ENCODE data around the gene FCHO1.

FCHO1 gene

DNA sequence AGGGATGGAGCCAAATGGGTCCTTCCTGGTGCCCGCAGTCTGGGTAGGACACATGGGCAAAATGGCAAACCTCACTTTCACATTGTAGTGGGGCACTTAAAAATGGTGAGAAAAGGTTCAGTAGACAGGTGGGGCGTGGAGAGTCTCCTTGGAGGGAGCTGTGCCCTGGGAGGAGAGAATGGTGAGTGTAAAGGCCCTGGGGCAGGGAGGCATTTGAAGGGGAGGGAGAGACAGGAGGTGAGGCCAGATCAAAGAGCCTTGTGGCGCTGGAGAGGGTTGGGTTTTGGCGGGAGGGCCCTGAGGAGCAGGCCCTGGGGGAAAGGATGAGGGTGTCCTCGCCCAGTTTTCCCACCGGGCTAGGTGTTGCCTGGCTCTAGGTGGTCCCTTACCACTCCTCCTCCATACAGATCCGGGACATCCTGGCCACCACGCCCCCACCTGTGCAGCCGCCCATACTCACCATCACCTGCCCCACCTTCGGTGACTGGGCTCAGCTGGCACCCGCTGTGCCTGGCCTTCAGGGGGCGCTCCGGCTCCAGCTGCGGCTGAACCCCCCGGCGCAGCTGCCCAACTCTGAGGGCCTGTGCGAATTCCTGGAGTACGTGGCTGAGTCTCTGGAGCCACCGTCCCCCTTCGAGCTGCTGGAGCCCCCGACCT, 25.7 kb upstream of the FCHO1 start:
- ATAC-seq = peak; percentile 33
- Mint-ChIP-seq H3K4me1 (peaks cover 26% of the 10 kb centered on the region), H3K27me3 (no peaks in the 10 kb centered on the region), H3K9me3 (no peaks in the 10 kb centered on the region), H3K27ac (no peak overlapping the region), H3K4me3 (no peak overlapping the region)
- DNase-seq = no peak

DNA sequence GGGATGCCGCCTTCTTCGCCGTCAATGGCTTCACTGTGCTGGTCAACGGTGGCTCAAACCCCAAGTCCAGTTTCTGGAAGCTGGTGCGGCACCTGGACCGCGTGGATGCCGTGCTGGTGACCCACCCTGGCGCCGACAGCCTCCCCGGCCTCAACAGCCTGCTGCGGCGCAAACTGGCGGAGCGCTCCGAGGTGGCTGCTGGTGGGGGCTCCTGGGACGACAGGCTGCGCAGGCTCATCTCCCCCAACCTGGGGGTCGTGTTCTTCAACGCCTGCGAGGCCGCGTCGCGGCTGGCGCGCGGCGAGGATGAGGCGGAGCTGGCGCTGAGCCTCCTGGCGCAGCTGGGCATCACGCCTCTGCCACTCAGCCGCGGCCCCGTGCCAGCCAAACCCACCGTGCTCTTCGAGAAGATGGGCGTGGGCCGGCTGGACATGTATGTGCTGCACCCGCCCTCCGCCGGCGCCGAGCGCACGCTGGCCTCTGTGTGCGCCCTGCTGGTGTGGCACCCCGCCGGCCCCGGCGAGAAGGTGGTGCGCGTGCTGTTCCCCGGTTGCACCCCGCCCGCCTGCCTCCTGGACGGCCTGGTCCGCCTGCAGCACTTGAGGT, 25.0 kb upstream of the FCHO1 start:
- peak; percentile 21 for ATAC-seq
- H3K27ac Mint-ChIP-seq = no peak overlapping the region
- H3K4me3 Mint-ChIP-seq = no peak overlapping the region
- no peaks in the 10 kb centered on the region for H3K27me3 Mint-ChIP-seq
- DNase-seq = no peak
- H3K4me1 Mint-ChIP-seq = peaks cover 24% of the 10 kb centered on the region
- no peaks in the 10 kb centered on the region for H3K9me3 Mint-ChIP-seq

GRCh38 chr19:17726964-17727773, 24.1 kb upstream of the FCHO1 start:
- H3K27ac Mint-ChIP-seq = no peak overlapping the region
- no peaks in the 10 kb centered on the region for H3K9me3 Mint-ChIP-seq
- ATAC-seq = peak; percentile 35

DNA sequence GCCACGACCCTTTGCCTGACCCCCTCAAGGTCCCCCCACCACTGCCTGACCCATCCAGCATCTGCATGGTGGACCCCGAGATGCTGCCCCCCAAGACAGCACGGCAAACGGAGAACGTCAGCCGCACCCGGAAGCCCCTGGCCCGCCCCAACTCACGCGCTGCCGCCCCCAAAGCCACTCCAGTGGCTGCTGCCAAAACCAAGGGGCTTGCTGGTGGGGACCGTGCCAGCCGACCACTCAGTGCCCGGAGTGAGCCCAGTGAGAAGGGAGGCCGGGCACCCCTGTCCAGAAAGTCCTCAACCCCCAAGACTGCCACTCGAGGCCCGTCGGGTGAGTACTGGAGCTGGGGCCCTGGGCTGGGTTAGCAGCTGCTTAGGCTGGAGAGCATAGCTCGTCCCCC, 23.4 kb upstream of the FCHO1 start:
- Mint-ChIP-seq H3K4me1 (peaks cover 17% of the 10 kb centered on the region), H3K9me3 (no peaks in the 10 kb centered on the region), H3K27me3 (no peaks in the 10 kb centered on the region), H3K4me3 (no peak overlapping the region), H3K27ac (no peak overlapping the region)
- DNase-seq (no peak), ATAC-seq (peak; percentile 28)

More at GRCh38 chr19:17726964-17727773, 24.1 kb upstream of the FCHO1 start:
- DNase-seq = no peak
- H3K4me3 Mint-ChIP-seq = no peak overlapping the region
- H3K27me3 Mint-ChIP-seq = no peaks in the 10 kb centered on the region
- peaks cover 18% of the 10 kb centered on the region for H3K4me1 Mint-ChIP-seq

GRCh38 chr19:17733127-17733526, 18.1 kb upstream of the FCHO1 start:
- H3K4me1 Mint-ChIP-seq = peaks cover 17% of the 10 kb centered on the region
- ATAC-seq = no peak
- no peak overlapping the region for H3K4me3 Mint-ChIP-seq
- H3K9me3 Mint-ChIP-seq = no peaks in the 10 kb centered on the region
- DNase-seq = no peak
- H3K27me3 Mint-ChIP-seq = no peaks in the 10 kb centered on the region
- no peak overlapping the region for H3K27ac Mint-ChIP-seq

GRCh38 chr19:17734146-17734545, 17.1 kb upstream of the FCHO1 start:
- ATAC-seq (no peak), DNase-seq (no peak)
- H3K4me1 Mint-ChIP-seq = peaks cover 19% of the 10 kb centered on the region
- H3K27me3 Mint-ChIP-seq = no peaks in the 10 kb centered on the region
- no peaks in the 10 kb centered on the region for H3K9me3 Mint-ChIP-seq
- no peak overlapping the region for H3K27ac Mint-ChIP-seq
- H3K4me3 Mint-ChIP-seq = no peak overlapping the region

- no peak overlapping the region for H3K27ac Mint-ChIP-seq
- no peaks in the 10 kb centered on the region for H3K27me3 Mint-ChIP-seq
- no peak for DNase-seq
- no peak for ATAC-seq
- H3K4me1 Mint-ChIP-seq = peaks cover 20% of the 10 kb centered on the region
- no peak overlapping the region for H3K4me3 Mint-ChIP-seq
- no peaks in the 10 kb centered on the region for H3K9me3 Mint-ChIP-seq
Observed at GRCh38 chr19:17735410-17735809, 15.9 kb upstream of the FCHO1 start.

DNA sequence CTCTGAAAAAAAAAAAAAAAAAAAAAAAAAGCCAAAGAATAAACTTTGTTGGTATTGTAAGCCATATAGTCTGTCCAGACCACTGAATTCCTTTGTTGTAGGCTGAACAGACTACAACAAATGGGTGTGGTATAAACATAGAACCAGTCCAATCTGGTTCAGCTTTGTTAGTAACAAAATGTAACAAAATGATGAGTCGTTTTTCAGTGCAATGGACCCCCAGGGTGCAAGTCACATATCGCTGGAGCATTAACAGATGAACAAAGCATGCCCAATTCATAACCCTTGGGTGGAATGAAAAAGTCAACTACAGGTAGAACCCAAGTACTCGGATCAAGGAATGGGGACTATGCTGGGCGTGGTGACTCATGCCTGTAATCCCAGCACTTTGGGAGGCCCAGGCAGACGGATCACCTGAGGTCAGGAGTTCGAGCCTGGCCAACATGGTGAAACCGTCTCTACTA, 13.6 kb upstream of the FCHO1 start:
- H3K4me3 Mint-ChIP-seq = no peak overlapping the region
- no peak for ATAC-seq
- peaks cover 12% of the 10 kb centered on the region for H3K4me1 Mint-ChIP-seq
- no peak overlapping the region for H3K27ac Mint-ChIP-seq
- no peaks in the 10 kb centered on the region for H3K9me3 Mint-ChIP-seq
- no peaks in the 10 kb centered on the region for H3K27me3 Mint-ChIP-seq
- no peak for DNase-seq

DNA sequence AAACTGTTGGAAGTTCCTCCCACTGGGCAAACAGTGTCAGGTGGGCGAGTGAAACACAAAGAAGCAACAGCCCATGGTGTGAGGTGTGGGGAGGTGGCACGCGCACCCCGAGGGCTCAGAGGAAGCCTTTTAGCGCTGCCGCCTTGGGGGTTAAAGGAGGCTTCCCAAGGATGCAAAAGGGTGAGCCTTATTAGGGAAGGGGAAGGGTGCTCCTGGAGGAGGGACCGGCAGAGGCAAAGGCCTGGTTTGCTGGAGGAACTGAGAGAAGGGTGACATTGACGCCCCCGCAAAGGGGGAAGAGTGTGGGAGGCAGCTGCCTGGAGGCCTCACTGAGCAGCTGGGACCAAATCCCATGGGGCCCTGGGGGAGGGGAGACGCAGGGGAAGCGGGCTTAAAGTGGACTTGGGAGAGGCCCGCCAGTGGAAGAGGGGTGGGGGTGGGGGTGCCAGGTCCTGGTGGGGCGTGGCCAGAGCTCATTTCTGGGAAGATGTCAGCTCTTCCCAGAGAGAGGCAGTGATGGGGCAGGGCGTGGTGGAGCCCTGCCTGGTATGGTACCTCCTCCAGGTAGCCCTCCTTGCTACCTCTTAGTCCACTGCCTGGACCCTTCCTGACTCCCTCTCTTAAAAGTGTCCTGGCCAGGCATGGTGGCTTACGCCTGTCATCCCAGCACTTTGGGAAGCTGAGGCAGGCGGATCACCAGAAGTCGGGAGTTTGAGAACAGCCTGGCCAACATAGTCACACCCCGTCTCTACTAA, 12.0 kb upstream of the FCHO1 start:
- H3K4me1 Mint-ChIP-seq = peaks cover 17% of the 10 kb centered on the region
- ATAC-seq (no peak), DNase-seq (no peak)
- peak overlapping the region in 1 of 2 donors; percentile 72 for H3K27ac Mint-ChIP-seq
- H3K9me3 Mint-ChIP-seq = no peaks in the 10 kb centered on the region
- H3K27me3 Mint-ChIP-seq = no peaks in the 10 kb centered on the region
- no peak overlapping the region for H3K4me3 Mint-ChIP-seq

DNA sequence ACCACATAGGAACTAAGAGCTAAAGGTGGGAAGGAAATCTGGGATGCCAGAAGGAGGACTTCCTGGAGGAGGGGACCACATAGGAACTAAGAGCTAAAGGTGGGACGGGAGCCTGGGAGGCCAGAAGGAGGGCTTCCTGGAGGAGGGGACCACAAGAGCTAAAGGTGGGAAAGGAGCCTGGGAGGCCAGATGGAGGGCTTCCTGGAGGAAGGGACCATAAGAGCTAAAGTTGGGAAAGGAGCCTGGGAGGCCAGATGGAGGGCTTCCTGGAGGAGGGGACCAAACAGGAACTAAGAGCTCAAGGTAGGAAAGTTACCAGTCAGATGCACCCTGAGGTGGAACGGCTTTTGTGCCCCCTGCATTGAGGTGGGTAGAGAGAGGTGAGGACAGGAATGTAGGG, 9.8 kb upstream of the FCHO1 start:
- ATAC-seq (no peak), DNase-seq (no peak)
- Mint-ChIP-seq H3K27me3 (no peaks in the 10 kb centered on the region), H3K4me3 (no peak overlapping the region), H3K9me3 (no peaks in the 10 kb centered on the region), H3K27ac (peak overlapping the region; percentile 2 to 83), H3K4me1 (peaks cover 19% of the 10 kb centered on the region)

DNA sequence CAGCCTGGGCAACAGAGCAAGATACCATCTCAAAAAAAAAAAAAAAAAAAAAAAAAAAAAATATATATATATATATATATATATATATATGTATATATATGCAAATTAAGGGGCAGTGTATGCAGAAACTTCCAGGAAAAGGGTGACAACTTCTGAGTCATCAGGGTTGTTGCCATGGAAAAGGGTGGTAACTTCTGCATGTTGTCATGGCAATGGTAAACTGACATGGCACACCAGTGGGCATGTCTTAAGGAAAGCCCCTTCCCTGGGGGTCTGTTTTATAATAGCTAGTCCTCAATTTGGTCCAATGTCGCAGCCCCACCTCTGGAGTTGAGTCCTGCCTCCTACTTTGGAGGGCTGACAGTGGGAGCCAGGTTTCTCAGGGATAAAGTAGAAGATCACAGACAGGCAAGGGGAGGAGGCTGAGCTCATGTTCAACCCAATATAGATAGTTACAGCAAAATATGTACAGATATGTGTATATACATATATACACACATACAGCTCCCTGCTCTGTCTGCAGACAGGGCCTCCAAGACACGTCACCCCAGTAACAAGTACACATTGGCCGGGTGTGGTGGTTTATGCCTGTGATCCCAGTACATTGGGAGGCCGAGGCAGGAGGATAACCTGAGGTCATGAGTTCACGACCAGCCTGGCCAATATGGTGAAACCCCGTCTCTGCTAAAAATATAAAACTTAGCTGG, 7.2 kb upstream of the FCHO1 start:
- H3K27me3 Mint-ChIP-seq = no peaks in the 10 kb centered on the region
- ATAC-seq (no peak), DNase-seq (peak in 1 of 2 donors; percentile 39)
- peak overlapping the region; percentile 4 to 87 for H3K27ac Mint-ChIP-seq
- H3K9me3 Mint-ChIP-seq = no peaks in the 10 kb centered on the region
- H3K4me3 Mint-ChIP-seq = no peak overlapping the region
- H3K4me1 Mint-ChIP-seq = peaks cover 35% of the 10 kb centered on the region

DNA sequence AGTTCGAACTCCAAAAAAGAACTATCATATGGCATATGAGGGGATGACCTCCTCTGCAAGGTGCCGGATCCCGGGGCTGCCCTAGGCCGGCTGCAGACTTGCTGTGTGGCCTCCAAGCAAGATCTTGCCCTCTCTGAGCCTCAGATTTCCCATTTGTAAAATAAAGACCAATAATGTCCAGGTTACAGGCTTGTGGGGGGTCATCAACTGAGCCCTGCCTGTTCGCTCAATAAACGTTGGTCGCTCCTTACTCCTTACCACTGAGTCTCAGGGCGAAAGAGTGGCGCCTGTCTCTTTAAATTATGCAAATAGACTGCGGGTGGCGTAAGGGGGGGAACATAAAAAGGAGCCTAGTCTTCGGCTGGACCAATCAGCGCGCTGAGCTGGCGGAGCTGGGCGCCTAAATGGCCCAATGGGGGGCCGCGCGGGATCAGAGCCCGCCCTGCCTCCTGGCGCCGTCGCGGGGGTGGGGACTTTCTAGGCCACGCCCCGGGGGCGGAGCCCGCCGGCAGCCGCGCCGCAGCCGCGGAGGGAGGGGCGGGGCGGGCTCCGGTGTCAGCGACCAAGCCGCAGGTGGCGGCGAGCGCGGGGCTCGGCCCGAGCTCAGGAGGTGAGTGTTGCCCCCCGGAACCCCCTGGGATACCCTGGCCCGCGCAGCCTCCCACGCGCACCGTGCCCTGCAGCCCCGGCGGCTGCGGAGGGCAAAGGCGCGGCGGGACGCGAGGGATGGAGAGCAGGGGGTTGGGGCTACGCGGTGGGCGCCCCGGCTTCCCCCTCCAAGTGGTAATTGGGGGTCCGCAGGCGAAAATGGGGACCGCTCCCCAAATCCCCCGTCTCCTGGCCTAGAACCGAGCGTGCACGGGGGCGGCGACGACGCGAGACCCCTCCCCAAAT, 3.8 kb upstream of the FCHO1 start:
- peak; percentile 95 for DNase-seq

DNA sequence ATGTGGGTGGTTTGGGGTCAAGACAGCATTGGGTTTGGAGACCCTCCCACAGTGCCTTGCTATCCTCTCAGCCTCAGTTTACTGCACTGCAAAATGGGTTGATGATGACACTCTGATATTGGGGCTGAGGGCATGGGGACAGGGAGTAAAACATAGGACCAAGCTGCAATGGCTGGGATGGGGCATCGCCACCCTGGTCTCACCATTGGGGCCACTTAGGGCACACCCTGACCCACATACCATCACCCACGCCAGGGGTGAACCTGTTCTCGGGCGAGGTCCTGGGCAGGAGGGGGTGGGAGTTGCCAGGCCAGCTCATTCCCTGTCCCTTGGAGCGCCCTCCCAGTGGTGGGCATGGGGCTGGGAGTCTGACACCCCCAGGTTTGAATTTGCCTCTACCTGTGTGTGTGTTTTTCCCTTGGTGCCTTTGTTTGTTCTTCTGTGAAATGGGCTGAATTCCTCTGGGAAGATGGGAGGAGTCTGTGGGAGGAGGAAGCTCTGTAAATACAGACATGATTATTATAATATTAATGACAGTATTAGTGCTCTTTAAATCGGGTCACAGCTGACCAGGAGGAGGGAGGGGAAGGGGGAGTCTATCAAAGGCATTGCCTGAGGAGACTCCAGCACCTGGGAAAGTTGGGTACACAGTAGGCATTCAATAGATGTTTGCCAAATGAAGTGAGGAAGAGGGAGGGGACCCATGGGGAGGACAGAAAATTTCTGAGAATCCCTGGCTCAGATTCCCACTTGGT, 2.2 kb upstream of the FCHO1 start:
- Mint-ChIP-seq H3K27me3 (no peaks in the 10 kb centered on the region), H3K27ac (peak overlapping the region in 1 of 2 donors; percentile 63), H3K9me3 (no peaks in the 10 kb centered on the region), H3K4me1 (peaks cover 66% of the 10 kb centered on the region), H3K4me3 (peak overlapping the region; percentile 92 to 95)
- ATAC-seq (no peak), DNase-seq (no peak)

More for the DNA sequence above, 3.8 kb upstream of the FCHO1 start:
- H3K4me3 Mint-ChIP-seq = peak overlapping the region; percentile 92 to 95
- H3K27me3 Mint-ChIP-seq = no peaks in the 10 kb centered on the region
- no peaks in the 10 kb centered on the region for H3K9me3 Mint-ChIP-seq
- peaks cover 59% of the 10 kb centered on the region for H3K4me1 Mint-ChIP-seq
- peak overlapping the region in 1 of 2 donors; percentile 27 for H3K27ac Mint-ChIP-seq
- peak; percentile 88 for ATAC-seq

Measured in stimulated activated naive CD8-positive, alpha-beta T cell treated with anti-CD3 and anti-CD28 coated beads, Interleukin-15, amount 100 ng/mL, for 72 hours (primary cell).